Islet of Langerhans (tissue), 1 donor: ENCODE measurements around the gene AOC3.
"Not testable (repeated sequence)": the region's sequence is repeated elsewhere in the genome, so short reads cannot be mapped to it uniquely, and the experiment has no call there.

Experiments
- FAIRE-seq: peaks from one replicate; lab custom pipeline; 2011; peaks lifted over from hg19 to GRCh38; lab: Jason Lieb, UNC

The AOC3 gene

GRCh38 chr17:42866631-42867575, 15.9 kb downstream of the AOC3 start:
- FAIRE-seq, result no peak

- FAIRE-seq, result not testable (repeated sequence)
These were observed 16.8 kb downstream of the AOC3 start for GRCh38 chr17:42867694-42868261.

DNA sequence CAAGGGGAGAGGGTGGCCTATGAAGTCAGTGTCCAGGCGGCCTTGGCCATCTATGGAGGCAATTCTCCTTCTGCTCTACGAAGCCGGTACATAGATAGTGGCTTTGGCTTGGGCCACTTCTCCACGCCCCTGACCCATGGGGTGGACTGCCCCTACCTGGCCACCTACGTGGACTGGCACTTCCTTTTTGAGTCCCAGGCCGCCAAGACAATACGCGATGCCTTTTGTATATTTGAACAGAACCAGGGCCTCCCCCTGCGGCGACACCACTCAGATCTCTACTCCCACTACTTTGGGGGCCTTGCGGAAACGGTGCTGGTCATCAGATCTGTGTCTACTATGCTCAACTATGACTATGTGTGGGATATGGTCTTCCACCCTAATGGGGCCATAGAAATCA, 17.3 kb downstream of the AOC3 start:
- no peak for FAIRE-seq

- FAIRE-seq, result no peak
These were observed 20.6 kb downstream of the AOC3 start for GRCh38 chr17:42871647-42872046.

DNA sequence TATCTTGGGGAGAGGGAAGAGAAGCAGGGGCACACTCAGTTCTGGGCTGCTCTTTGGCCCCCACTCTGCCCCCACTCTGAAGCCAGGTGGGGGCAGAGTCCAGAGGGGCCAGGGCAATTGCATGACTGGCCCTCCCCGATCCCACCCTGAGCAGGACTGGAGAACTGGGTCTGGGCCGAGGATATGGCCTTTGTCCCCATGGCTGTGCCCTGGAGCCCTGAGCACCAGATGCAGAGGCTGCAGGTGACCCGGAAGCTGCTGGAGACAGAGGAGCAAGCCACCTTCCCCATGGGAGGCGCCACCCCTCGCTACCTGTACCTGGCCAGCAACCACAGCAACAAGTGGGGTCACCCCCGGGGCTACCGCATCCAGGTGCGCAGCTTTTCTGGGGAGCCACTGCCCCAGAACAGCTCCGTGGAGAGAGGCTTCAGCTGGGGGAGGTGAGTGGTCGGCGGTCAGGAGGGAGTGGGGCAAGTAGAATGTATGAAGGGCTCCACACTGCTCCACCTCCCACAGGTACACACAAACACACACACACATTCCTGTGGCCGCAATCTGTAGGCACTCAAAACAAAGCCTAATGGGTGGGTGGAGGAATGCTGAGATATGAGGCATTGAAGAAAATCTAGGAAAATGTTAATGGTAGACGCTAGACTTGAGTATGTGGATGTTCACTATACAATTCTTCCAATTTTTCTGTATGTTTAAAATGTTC, 21.4 kb downstream of the AOC3 start:
- FAIRE-seq, result no peak

GRCh38 chr17:42873315-42873714, 22.3 kb downstream of the AOC3 start:
- no peak for FAIRE-seq

DNA sequence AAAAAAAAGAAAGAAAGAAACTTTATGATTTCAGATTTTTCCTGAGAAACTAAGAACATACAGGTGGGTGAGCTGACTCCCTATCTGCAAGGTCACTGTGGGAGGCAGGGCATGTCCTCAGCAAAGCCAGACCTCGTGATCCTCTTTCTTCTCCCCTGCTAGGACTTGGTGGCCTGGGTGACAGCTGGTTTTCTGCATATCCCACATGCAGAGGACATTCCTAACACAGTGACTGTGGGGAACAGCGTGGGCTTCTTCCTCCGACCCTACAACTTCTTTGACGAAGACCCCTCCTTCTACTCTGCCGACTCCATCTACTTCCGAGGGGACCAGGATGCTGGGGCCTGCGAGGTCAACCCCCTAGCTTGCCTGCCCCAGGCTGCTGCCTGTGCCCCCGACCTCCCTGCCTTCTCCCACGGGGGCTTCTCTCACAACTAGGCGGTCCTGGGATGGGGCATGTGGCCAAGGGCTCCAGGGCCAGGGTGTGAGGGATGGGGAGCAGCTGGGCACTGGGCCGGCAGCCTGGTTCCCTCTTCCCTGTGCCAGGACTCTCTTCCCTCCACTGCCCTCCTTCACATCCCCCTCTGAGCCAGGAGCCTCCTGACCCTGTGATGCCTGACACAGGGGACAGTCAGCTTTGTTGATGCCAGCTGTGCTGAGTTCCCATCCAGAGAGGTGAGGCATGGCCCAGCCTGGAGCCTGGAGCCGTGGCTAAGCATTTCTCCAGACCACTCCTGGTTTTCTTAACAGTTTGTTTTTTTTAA, 23.1 kb downstream of the AOC3 start:
- not testable (repeated sequence) for FAIRE-seq

DNA sequence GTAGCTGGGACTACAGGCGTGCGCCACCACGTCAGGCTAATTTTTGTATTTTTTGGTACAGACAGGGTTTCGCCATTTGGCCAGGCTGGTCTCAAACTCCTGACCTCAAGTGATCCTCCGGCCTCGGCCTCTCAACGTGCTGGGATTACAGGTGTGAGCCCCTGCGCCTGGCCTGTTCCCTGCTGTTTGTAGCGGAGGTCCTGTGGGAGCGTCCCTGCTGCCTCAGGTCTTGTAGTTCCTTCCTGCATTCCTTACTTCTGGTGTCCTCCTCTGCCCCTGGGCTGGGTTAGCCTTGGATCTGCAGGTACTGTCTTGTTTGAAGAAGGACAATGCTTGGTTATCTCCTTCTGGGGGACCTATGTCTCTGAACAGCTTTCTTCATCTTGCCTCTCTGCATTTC, 26.0 kb downstream of the AOC3 start:
- no peak for FAIRE-seq

- no peak for FAIRE-seq
These were observed 27.3 kb downstream of the AOC3 start for GRCh38 chr17:42878123-42878880.

DNA sequence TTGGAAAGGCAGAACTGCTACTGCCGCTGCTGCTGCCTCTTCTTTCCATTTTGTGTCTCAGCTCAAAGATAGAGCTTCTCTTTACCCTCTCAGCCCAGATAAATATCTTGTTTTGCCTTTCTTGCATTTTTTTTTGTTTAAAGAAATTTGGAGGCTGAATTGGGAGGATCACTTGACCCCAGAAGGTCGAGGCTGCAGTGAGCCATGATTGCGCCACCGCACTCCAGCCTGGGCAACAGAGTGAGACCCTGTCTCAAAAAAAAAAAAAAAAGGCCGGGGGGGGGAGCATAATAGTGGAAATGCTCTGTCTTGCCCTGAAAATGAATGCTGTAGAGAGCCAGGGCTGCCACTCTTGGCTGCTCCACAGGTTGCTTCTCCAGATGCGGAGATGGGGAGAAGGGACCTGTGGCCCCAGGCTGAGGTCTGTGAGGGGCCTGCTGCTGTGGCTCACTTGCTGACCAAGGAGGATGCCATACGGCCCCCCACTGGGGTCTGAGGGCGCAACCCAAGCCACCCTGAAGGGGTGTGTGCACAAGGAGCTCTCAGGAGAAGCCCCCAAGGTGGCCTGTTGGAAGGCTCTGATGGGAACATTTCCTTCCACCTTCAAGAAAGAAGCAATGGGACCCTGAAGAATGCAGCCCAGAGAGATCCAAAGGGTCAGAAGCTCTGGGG, 28.1 kb downstream of the AOC3 start:
- FAIRE-seq, result no peak

DNA sequence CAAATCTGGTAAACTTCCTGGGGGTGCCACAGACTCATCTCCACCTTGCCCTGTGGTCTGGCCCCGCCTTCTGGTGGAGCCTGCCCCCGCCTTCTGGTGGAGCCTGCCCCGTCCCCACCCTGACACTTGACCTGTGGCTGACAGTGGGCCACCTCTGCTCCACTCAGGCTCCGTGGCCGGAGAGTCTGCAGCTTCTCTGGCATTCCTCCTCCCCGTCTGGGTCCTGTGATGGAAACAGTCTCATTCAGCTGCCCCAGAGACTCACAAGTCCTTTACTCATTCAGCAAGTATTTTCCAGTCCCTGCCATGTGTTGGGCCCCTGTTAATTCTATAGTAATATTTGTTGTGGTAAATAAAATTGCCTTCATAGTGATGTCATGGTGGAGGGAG, 28.6 kb downstream of the AOC3 start:
- no peak for FAIRE-seq

- no peak for FAIRE-seq
These were observed 29.8 kb downstream of the AOC3 start for GRCh38 chr17:42880776-42881310.

DNA sequence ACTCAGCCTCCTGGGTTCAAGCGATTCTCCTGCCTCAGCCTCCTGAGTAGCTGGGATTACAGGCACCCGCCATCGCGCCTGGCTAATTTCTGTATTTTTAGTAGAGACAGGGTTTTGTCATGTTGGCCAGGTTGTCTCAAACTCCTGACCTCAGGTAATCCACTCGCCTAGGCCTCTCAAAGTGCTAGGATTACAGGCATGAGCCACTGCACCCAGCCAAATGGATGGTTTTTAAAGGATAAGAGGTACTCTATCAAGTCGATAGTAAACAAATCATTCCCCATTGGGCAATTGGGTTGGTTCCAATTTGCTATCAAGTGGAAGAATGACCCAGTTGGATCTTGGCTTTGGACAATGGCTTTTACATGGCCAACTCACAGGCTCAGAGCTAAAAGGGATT, 30.7 kb downstream of the AOC3 start:
- FAIRE-seq, result not testable (repeated sequence)

DNA sequence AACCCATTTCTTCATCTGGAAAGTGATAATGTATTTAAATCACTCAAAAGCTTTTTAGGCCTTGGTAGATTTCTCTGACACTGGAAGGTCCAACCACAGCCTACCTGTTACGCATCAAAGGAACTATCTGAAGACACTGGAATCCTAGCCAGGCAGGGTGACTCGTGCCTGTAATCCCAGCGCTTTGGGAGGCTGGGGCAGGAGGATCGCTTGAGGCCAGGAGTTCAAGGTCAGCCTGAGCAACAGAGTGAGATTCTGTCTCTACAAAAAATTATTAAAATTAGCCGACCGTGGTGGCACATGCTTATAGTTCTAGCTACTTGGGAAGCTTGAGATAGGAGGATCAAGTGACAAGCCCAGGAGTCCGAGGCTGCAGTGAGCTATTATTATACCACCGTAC, 31.2 kb downstream of the AOC3 start:
- FAIRE-seq, result no peak

DNA sequence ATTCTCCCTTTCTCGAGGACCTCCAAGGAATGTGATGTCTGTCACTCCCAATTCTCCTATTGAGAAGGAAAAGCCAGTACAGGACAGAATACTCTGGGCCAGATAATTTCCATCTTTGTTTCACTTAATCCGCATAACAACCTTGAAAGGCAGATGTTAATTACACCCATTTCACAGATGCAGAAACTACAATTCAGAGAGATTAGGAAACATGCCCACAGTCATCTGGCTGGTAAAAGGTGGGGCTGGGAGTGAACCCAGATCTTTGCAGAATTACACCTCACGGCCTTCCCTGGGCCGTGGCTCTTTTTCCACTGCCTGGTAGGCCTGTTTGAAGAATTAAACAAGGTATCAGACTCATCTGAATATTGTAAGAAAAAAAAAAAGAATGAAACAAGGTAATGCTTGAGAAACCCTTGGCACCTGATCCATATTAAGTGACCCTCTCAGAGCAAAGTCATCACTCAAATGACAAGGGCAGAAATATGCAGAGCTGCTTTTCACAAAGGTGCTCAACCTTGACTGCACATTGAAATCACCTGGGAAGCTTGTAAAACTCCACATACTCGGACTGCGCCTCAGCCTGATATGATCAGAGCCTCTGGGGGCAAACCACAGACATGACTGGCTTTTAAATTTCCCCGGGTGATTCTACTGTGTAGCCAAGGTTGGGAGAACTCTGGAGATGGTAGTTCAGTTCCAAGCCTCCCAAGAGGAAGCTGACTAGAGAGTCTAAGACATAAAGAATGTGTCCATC, 33.0 kb downstream of the AOC3 start:
- no peak for FAIRE-seq

DNA sequence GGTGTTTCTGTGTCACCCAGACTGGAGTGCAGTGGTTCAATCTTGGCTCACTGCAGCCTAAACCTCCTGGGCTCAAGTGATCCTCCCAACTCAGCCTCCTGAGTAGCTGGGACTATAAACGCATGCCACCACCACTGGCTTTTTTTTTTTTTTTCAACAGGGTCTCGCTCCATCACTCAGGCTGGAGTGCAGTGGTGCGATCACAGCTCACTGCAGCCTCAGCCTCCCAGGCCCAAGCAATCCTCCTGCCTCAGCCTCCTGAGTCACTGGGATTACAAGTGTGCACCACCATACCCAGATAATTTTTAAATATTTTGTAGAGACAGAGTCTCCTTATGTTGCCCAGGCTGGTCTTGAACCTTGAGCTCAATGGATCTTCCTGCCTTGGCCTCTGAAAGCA, 34.8 kb downstream of the AOC3 start:
- FAIRE-seq, result not testable (repeated sequence)

DNA sequence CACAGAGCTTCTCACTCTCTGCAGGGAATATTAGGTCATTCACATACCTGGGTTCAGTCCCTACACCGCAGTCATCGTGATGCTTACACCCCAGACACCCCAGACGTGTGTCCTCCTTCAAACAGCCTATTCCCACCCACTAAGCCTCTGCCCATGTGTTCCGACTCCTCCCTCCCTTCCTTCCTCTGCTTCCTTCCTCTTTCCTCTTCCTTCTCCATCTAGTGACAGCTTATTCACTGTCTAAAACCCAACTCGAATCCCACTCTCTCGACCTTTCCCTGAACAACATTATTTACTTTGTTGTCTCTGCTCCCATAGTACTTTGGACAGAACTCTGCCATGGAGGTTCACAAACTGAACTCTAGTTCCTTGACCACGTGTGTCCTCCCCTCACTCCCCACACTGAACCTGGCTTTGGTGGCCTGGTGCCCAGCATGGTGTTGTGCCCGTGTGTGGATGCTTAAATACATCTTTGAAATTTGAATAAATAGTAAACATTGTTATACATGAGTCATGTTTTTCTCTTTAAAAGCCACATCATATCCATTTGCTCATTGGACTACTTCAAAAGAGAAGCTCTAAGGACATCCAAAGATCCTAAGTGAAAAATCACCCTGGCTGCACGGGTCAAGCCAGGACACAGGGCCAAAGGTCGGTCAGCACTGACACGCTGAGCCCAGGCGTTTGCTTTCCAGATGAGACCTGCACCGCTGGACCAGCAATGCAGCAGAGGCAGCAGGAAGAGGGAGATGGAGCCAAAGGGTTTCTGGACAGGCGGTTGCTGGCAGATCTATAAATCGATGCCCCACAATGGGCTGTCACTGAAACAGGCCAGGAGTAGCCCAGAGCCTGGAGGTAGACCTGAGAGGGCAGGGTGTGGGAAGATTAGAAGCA, 35.5 kb downstream of the AOC3 start:
- FAIRE-seq, result no peak

- no peak for FAIRE-seq
These were observed 38.8 kb downstream of the AOC3 start for GRCh38 chr17:42889809-42890208.

- no peak for FAIRE-seq
These were observed 40.6 kb downstream of the AOC3 start for GRCh38 chr17:42891539-42892152.
